Hepatocyte (in vitro differentiated cells): ENCODE data around the gene ABCD3.

ENCODE experiments used
- EZH2 ChIP-seq: fragments of 200-600 bp; sonication (generic); IDR thresholded peaks from 2 replicates; pipeline ENCODE4 v1.6.1; 2016; ENCODE audit warnings: antibody characterized with exemption, mild to moderate bottlenecking, borderline replicate concordance
- EZH2phosphoT487 ChIP-seq: fragments of 200-600 bp; sonication (generic); IDR thresholded peaks from one replicate; pipeline ENCODE4 v1.6.1; 2018; ENCODE audit warnings: antibody characterized with exemption, mild to moderate bottlenecking, low read depth, moderate library complexity; ENCODE audit not compliant: unreplicated experiment, severe bottlenecking
- TF ChIP-seq, protein P1 (sequence below): fragments of 200-600 bp; sonication (generic); IDR thresholded peaks from 2 replicates; pipeline ENCODE4 v1.5.1; 2016; ENCODE audit warnings: antibody characterized with exemption, mild to moderate bottlenecking; ENCODE audit not compliant: poor library complexity

DNA sequence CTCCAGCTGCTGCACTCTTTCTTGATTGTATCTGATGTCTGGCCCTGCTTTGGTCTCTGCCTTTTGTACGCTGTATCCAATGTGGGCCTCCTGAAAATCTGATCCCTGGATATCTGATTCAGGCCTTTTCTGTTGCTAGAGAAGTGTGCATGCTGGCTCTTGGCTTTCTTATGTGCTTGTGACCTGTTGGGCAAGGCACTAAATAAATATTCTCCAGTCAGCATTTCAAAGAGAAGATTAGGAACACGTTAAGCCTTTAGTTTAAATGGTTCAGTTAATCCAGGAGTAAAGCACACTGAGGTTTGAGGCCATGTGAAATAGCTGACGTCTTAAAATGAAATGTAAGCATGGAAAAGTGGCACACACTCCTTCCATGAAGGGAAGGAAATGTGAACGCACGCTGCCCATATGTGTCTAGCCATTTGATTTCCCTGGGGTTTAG lies 132.6 kb downstream of the ABCD3 start:
- TF ChIP-seq, protein P1, sequence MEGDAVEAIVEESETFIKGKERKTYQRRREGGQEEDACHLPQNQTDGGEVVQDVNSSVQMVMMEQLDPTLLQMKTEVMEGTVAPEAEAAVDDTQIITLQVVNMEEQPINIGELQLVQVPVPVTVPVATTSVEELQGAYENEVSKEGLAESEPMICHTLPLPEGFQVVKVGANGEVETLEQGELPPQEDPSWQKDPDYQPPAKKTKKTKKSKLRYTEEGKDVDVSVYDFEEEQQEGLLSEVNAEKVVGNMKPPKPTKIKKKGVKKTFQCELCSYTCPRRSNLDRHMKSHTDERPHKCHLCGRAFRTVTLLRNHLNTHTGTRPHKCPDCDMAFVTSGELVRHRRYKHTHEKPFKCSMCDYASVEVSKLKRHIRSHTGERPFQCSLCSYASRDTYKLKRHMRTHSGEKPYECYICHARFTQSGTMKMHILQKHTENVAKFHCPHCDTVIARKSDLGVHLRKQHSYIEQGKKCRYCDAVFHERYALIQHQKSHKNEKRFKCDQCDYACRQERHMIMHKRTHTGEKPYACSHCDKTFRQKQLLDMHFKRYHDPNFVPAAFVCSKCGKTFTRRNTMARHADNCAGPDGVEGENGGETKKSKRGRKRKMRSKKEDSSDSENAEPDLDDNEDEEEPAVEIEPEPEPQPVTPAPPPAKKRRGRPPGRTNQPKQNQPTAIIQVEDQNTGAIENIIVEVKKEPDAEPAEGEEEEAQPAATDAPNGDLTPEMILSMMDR, result no peak
- TF ChIP-seq EZH2 (no peak), EZH2phosphoT487 (no peak)
